ENCODE data around the gene PLXND1. TPM values are rescaled to one million over a fixed set of nuclear protein-coding genes. Genes with fewer than 3 reads are reported as not detected.

PLXND1 gene
- total and polyA plus RNA-seq, 9 donors: 21.6 to 120 (median 57.1) TPM

DNA sequence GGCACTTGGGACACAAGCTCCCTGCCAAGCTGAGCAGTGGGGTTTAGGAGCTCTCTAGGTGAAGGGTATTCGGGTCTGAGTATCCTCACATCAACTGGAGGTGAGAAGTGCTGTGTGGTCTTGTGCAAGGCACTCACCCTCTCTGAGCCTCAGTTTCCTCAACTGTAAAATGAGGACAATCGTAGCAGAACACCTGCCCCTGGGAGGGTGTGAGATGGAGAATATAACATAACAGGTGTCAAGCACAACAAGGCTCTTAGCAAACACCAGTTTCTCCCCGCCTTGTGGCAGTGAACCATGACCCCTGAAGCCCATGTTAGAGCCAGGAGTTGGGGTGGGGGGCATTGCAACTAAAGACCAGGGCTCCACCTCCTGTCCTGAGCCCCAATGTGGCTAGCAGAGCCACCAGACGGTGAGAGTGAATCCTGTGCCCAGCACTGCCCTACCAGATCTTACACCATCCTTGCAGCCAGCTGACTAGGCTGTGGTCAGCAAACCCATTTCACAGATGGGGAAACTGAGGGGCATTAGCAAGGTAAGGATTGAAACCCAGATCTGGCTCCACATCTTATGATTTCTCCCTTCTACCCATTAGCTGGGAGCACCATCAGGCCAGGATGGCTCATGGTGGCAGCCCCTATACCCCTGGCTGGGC lies 2.6 kb upstream of the PLXND1 start:
- intact Hi-C loops (cut with DNase I): loop anchor here in 3 of 4 donors (5.0 to 10.0 kb wide), 3 partner anchors 117 to 124 kb away; no protein-coding TSS in a partner anchor

GRCh38 chr3:129608087-129608935 lies 1.8 kb upstream of the PLXND1 start:
- no peaks in the 10 kb centered on the region for H3K36me3 ChIP-seq
- TF ChIP-seq EP300 (IDR thresholded peaks at IDR 0.05): no peak
- TF ChIP-seq POLR2A (IDR thresholded peaks at IDR 0.05): no peak
- no peak for TF ChIP-seq CTCF (IDR thresholded peaks at IDR 0.05)
- 70 to 71% (median 71%) methylated on average over 17 of the region's 17 CpGs for WGBS, 3 donors
- H3K27me3 ChIP-seq: no peaks in the 10 kb centered on the region
- peaks cover 10% of the 10 kb centered on the region for H3K4me1 ChIP-seq (ENCODE audit: insufficient read depth)
- no peak overlapping the region for H3K4me3 ChIP-seq
- no peaks in the 10 kb centered on the region for H3K9me3 ChIP-seq
- intact Hi-C loops (cut with DNase I): loop anchor here in 3 of 4 donors (5.0 to 10.0 kb wide), 3 partner anchors 116 to 124 kb away; no protein-coding TSS in a partner anchor
- no peak for DNase-seq
- peak overlapping the region in 1 of 2 donors; percentile 79 for H3K27ac ChIP-seq

More for the DNA sequence above, 2.6 kb upstream of the PLXND1 start:
- H3K4me1 ChIP-seq (ENCODE audit: insufficient read depth): peaks cover 6% of the 10 kb centered on the region
- TF ChIP-seq POLR2A (IDR thresholded peaks at IDR 0.05) (no peak), CTCF (IDR thresholded peaks at IDR 0.05) (no peak), EP300 (IDR thresholded peaks at IDR 0.05) (no peak)
- no peaks in the 10 kb centered on the region for H3K9me3 ChIP-seq
- no peak overlapping the region for H3K4me3 ChIP-seq
- 80 to 88% (median 86%) methylated on average over 4 of the region's 4 CpGs for WGBS, 3 donors
- H3K27me3 ChIP-seq: no peaks in the 10 kb centered on the region
- no peaks in the 10 kb centered on the region for H3K36me3 ChIP-seq
- no peak overlapping the region for H3K27ac ChIP-seq
- DNase-seq: no peak

GRCh38 chr3:129607391-129608068 lies 1.1 kb upstream of the PLXND1 start:
- Histone ChIP-seq H3K4me1 (ENCODE audit: insufficient read depth) (peaks cover 11% of the 10 kb centered on the region), H3K27me3 (no peaks in the 10 kb centered on the region), H3K27ac (peak overlapping the region; percentile 73 to 79), H3K4me3 (peak overlapping the region; percentile 50), H3K9me3 (no peaks in the 10 kb centered on the region), H3K36me3 (no peaks in the 10 kb centered on the region)
- DNase-seq: peak in 1 of 5 donors; percentile 51
- no peak for TF ChIP-seq CTCF (IDR thresholded peaks at IDR 0.05)
- TF ChIP-seq EP300 (IDR thresholded peaks at IDR 0.05): no peak
- no peak for TF ChIP-seq POLR2A (IDR thresholded peaks at IDR 0.05)
- intact Hi-C loops (cut with DNase I): loop anchor here in 3 of 4 donors (5.0 to 10.0 kb wide), 3 partner anchors 115 to 123 kb away; no protein-coding TSS in a partner anchor
- WGBS, 3 donors: 67 to 72% (median 68%) methylated on average over 18 of the region's 18 CpGs
